ENCODE data around the gene NTHL1.

NTHL1 gene

DNA sequence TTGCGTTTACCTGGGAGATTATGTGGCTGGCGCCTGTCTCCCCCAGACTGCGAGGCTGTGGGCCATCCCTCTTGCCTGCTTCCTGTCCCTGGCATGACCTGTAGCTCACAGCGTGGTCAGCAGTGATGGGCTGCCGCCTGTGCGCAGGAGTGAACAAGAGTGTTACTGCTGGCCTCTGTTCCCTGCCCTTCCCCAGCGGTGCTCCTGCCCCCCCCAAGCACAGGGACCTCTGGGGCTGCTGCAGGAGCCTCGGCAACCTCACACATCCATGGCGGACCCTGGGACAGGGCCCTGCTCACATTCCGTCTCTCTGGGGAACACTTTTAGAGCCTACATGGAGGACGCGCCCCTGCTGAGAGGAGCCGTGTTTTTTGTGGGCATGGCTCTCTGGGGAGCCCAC is 10.8 kb upstream of the NTHL1 start:
- TF ChIP-seq, protein P1, sequence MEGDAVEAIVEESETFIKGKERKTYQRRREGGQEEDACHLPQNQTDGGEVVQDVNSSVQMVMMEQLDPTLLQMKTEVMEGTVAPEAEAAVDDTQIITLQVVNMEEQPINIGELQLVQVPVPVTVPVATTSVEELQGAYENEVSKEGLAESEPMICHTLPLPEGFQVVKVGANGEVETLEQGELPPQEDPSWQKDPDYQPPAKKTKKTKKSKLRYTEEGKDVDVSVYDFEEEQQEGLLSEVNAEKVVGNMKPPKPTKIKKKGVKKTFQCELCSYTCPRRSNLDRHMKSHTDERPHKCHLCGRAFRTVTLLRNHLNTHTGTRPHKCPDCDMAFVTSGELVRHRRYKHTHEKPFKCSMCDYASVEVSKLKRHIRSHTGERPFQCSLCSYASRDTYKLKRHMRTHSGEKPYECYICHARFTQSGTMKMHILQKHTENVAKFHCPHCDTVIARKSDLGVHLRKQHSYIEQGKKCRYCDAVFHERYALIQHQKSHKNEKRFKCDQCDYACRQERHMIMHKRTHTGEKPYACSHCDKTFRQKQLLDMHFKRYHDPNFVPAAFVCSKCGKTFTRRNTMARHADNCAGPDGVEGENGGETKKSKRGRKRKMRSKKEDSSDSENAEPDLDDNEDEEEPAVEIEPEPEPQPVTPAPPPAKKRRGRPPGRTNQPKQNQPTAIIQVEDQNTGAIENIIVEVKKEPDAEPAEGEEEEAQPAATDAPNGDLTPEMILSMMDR (IDR thresholded peaks at IDR 0.05; ENCODE audit: control insufficient read depth, insufficient read depth, low read depth, low read length, missing control alignments), result no peak
- DNase-seq (ENCODE audit: low read depth), result no peak
- no peak overlapping the region for H3K4me3 ChIP-seq (ENCODE audit: control insufficient read depth, low read depth, low read length)

DNA sequence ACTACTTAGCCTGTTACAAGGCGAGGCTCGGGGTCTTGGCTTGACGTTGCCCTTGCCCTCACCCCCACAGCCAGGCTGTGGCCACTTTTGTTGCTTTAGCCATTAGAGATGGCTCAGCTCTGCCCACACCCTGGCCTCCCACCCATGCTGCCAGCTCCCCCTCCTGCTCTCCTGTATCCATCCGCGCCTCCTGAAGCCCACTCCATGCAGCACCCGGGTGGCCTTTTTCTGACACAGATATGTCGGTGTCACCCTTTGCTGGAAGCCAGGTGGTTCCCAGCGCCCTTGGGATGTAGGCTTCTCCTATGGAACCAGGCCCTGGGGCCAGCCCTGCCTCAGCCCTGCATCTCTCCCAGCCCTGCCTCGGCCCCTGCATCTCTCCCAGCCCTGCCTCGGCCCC is 9.8 kb upstream of the NTHL1 start:
- no peak overlapping the region for H3K4me3 ChIP-seq (ENCODE audit: control insufficient read depth, low read depth, low read length)
- TF ChIP-seq, protein P1 (IDR thresholded peaks at IDR 0.05; ENCODE audit: control insufficient read depth, insufficient read depth, low read depth, low read length, missing control alignments), result no peak
- DNase-seq (ENCODE audit: low read depth), result no peak

DNA sequence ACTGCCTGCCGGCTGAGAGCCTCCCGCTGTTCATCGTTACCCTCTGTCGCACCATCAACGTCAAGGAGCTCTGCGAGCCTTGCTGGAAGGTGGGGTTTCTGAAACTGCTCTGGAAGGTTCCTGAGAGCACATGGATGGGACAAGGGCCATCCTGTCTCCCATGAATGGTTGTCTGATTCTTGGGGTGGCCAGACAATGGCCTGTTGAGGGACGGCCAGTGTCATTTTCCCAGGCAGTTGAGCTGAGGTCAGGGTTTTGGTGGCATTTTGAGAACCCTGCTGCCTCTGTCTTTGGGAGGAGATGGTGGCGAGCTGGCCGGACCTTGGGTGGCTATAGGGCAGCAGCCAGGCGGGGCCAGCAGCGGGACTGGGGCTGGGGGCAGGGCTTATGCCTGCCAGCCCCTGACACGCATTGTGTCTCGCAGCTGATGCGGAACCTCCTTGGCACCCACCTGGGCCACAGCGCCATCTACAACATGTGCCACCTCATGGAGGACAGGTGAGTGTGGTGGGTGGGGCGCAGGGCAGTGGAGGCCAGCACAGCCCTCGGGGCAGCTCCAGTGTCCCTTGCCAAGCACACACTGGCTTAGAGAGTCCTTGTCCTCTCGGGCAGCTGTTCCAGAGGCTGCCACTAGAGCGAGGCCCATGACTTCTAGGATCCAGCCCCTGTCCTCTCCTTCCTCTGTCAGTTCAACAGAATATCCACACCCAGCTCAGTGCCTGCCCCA is 9.2 kb upstream of the NTHL1 start:
- no peak for DNase-seq (ENCODE audit: low read depth)
- TF ChIP-seq, protein P1 (IDR thresholded peaks at IDR 0.05; ENCODE audit: control insufficient read depth, insufficient read depth, low read depth, low read length, missing control alignments), result peak; percentile 10
- H3K4me3 ChIP-seq (ENCODE audit: control insufficient read depth, low read depth, low read length), result no peak overlapping the region

DNA sequence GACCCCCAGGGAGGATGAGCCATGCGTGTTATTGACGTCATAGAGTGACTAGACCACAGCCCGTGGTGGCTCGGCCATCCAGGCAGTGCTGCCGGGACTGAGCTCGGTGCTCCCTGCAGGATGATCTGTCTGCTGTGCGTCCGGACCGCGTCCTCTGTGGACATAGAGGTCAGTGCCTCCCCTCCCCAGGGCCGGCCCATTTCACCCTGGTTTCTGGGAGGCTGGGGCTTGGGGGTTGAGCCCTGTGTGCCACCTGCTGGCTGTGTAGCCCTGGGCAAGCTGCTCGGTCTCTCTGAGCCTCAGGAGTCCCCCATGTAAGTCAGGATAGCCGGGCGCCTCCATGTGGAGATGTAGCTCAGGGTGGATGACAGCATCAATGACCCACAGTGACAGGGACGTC is 8.4 kb upstream of the NTHL1 start:
- DNase-seq (ENCODE audit: low read depth), result no peak
- TF ChIP-seq, protein P1 (IDR thresholded peaks at IDR 0.05; ENCODE audit: control insufficient read depth, insufficient read depth, low read depth, low read length, missing control alignments), result peak; percentile 43
- no peak overlapping the region for H3K4me3 ChIP-seq (ENCODE audit: control insufficient read depth, low read depth, low read length)

DNA sequence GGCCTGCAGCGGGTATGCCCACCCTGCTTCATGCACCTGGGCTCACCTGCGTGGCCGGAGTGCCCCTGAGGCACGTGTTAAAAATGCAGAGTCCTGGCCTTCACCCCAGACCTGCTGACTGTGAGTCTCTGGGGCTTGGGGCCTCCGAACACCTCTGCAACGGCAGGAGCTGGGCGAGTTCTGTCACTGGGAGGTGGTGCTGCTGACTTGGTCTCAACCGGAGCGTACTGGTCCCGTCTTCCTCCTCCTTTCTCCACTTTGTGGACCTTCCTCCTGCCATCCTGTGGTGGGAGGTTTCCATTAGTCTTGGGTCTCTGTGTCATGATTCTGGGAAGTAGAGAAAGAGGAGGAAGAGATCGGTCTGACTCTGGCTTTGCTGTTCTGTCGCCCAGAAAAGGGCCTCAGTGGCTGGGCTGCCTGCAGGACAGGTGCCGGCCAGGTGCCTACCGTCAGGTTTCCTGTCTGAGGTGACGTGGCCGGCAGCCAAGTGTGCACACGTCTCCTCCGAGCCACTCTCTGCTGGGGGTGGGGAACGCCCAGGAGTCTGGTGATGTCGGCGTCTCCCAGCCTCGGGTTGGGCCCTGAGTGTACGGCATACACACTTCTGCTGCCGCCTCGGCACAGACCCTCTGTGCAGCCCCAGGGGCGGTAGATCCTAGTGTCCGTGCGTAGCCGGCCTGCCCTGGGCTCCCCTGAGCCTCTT is 7.1 kb upstream of the NTHL1 start:
- TF ChIP-seq, protein P1 (IDR thresholded peaks at IDR 0.05; ENCODE audit: control insufficient read depth, insufficient read depth, low read depth, low read length, missing control alignments), result no peak
- no peak overlapping the region for H3K4me3 ChIP-seq (ENCODE audit: control insufficient read depth, low read depth, low read length)
- no peak for DNase-seq (ENCODE audit: low read depth)

DNA sequence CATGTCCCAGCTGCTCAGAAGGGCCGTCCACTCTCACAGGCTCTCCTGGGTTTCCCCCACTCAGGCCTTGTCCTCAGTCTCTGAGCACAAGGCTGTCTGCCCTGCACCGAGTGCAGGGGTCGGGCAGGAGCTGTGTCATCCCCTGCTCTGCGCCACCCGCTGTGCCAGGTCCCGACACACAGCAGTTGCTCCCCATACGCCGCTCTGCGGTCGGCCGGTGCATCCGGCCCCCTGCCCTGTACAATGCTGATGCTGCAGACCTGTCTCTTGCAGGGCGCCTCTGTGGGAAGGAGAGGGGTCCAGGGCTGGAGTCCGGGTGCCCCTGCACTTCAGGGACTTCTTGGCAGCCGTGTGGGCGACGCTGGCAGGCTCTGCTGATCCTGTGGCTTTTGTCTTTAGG is 6.3 kb upstream of the NTHL1 start:
- TF ChIP-seq, protein P1 (IDR thresholded peaks at IDR 0.05; ENCODE audit: control insufficient read depth, insufficient read depth, low read depth, low read length, missing control alignments), result no peak
- DNase-seq (ENCODE audit: low read depth), result no peak

More for the DNA sequence above, 6.3 kb upstream of the NTHL1 start:
- H3K4me3 ChIP-seq (ENCODE audit: control insufficient read depth, low read depth, low read length), result no peak overlapping the region
